ENCODE results near the gene IGF2BP1. TPM values are rescaled to one million over a fixed set of nuclear protein-coding genes. Genes with fewer than 3 reads are reported as not detected.

IGF2BP1 gene
- total and polyA plus RNA-seq, 2 of the 8 experiments (the other 6 are each of a cell fraction or from before 2014, with no cell fraction given), result 41.6 to 513 TPM

GRCh38 chr17:48995304-48995973, 1.7 kb upstream of the IGF2BP1 start (continued):
- no peak for TF ChIP-seq CHD7 (IDR thresholded peaks at IDR 0.05; ENCODE audit: insufficient replicate concordance, low read length)
- TF ChIP-seq RNF2 (IDR thresholded peaks at IDR 0.05; ENCODE audit: borderline replicate concordance, low read depth, low read length, missing control alignments, poor library complexity, severe bottlenecking), result no peak
- TF ChIP-seq RBBP5 (IDR thresholded peaks at IDR 0.05; ENCODE audit: borderline replicate concordance, low read depth, low read length), result no peak; the same call in 1 of the 2 replicates
- TF ChIP-seq TCF12 (IDR thresholded peaks at IDR 0.05; ENCODE audit: low read depth, low read length), result no peak
- no peak for TF ChIP-seq ATF3 (IDR thresholded peaks at IDR 0.05; ENCODE audit: insufficient read depth, low read depth, low read length)
- TF ChIP-seq SUZ12 (IDR thresholded peaks at IDR 0.05; ENCODE audit: low read length), result no peak
- TF ChIP-seq SIN3A (conservative IDR thresholded peaks at IDR 0.05 in 1 of 2, IDR thresholded peaks at IDR 0.05 in 1 of 2; ENCODE audit: low read depth in 1 of 2, low read length in 2 of 2), result peak in 1 of 2 experiments; percentile 15; a peak in 1 of 4 replicates
- TF ChIP-seq TAF7 (optimal IDR thresholded peaks at IDR 0.05; ENCODE audit: borderline replicate concordance, low read depth, low read length), result no peak
- no peak for TF ChIP-seq BRCA1 (IDR thresholded peaks at IDR 0.05; ENCODE audit: low read depth, low read length)
